Measurements from ENCODE around the gene DNAH7.

DNAH7 gene

DNA sequence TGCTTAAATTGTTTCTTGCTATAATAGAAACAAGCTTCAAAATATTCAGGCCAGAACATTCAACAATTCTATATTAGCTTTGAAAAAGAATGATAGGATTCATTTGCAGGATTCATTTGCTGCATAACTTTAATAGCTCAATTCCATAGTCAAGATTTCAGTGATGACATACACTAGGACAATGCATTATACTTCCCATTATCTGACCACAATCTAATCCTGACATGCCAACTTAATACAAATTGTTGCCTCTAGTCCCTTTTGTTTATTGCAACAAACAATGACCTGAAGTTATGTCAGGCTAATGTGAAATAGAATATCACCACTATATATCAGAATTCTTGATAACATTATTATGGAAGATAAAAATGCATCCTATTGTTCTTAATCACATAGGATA lies 169.4 kb downstream of the DNAH7 start:
- H3K27ac ChIP-seq, result no peak overlapping the region
- TF ChIP-seq, protein P1, sequence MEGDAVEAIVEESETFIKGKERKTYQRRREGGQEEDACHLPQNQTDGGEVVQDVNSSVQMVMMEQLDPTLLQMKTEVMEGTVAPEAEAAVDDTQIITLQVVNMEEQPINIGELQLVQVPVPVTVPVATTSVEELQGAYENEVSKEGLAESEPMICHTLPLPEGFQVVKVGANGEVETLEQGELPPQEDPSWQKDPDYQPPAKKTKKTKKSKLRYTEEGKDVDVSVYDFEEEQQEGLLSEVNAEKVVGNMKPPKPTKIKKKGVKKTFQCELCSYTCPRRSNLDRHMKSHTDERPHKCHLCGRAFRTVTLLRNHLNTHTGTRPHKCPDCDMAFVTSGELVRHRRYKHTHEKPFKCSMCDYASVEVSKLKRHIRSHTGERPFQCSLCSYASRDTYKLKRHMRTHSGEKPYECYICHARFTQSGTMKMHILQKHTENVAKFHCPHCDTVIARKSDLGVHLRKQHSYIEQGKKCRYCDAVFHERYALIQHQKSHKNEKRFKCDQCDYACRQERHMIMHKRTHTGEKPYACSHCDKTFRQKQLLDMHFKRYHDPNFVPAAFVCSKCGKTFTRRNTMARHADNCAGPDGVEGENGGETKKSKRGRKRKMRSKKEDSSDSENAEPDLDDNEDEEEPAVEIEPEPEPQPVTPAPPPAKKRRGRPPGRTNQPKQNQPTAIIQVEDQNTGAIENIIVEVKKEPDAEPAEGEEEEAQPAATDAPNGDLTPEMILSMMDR (conservative IDR thresholded peaks at IDR 0.05), result no peak

DNA sequence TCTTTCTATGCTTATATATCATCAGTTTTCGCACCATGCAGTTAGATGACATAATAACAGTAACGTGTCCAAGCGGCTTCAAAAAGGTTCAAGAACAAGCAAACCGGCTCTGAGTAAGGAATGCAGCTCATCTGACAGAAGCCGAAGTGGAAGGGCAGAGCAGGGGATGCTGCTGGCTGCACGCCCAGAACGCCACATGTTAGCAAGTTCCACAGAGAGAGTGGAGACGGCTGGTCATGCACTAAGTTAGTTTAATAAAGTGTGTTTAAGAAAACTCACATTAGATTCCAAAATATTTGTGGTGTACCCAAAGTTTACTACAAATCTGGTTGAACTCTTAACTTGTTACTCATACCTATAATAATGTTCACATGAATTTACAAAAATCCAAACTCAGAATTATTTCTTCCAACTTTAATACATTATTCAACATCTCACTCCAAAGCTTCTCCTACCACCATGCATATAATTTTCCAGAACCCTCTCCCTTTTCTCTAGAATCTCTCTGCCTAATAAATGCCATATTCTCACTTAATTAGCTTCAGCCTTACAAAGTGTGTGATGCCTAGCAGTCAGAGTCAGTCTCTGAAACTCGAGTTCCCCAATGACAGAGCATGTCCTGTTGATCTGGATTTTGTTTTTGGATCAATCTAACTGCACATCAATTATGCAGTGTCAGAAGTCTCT lies 170.0 kb downstream of the DNAH7 start:
- H3K27ac ChIP-seq, result no peak overlapping the region
- TF ChIP-seq, protein P1 (conservative IDR thresholded peaks at IDR 0.05), result no peak

DNA sequence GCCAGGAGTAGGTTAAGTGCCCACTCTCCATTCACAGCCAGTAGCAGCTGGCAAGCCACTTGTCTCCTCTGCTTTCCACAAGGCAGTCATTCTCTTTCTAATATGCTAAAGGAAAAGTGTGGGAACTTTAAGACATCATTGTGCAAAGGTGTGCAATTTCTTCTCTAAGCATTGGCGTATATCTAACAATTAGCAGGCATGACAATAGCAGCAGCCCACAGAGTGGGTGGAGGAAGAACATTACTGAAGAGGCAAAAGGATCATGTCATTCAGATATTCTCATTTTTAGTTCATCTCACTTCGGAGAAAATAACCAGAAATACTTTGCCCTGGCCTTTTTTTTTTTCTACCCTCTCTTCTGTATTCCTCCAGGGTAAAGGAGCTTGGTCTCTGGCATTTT lies 177.6 kb downstream of the DNAH7 start:
- no peak overlapping the region for H3K27ac ChIP-seq
- TF ChIP-seq, protein P1 (conservative IDR thresholded peaks at IDR 0.05), result no peak

DNA sequence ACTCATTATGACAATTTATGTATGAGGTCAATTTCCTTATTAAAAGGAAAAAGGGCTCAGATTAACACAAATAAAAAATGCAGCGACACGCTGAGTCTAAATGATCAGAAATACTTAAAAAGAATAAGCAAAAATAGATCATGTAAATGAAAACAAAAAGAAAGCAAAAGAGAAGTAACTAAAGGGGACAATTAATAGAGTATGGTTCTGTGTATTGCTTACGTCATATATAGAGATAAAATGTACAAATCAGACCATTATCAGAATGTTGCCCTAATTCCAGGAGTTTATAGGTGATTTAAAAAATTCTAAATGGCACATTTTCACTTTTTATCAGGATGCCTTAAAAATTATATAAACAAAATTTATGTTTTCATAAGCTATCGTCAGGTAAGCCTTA lies 189.5 kb downstream of the DNAH7 start:
- TF ChIP-seq, protein P1 (conservative IDR thresholded peaks at IDR 0.05), result no peak
- H3K27ac ChIP-seq, result no peak overlapping the region

DNA sequence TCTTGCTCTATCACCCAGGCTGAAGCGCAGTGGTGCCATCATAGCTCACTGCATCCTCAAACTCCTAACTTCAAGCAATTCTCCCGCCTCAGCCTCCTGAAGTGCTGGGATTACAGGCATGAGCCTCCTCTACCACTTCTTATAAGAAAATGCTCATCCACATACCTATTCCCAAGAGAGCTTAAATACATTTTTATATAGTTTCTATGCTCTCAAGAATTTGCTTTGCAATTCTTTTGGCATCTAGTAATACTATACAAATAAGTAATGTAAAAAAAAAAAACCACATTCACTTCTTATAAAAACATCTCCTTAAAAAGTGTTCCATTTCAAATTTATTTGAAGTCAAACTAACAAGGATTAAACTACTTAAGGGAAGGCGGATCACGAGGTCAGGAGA lies 197.3 kb downstream of the DNAH7 start:
- TF ChIP-seq, protein P1 (conservative IDR thresholded peaks at IDR 0.05), result no peak
- no peak overlapping the region for H3K27ac ChIP-seq

DNA sequence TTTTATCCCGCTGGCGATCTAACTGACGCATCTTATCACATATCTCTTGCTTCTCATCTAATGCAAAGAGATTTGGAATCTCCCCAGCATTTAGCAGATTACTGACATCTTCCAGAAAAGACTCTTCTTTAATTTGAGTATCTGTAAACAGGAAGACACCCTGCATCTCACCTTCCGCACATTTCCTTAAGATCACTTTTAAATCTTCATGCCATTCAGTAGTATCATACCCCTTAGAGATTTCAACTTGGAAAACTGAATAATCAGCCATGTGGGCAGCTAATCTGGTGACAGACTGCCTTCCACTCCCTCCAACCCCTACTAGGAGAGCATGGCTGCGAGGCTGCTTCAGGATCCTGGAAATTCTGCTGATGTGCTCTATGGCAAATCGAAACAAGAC lies 204.3 kb downstream of the DNAH7 start:
- H3K27ac ChIP-seq, result no peak overlapping the region
- TF ChIP-seq, protein P1 (conservative IDR thresholded peaks at IDR 0.05), result no peak

DNA sequence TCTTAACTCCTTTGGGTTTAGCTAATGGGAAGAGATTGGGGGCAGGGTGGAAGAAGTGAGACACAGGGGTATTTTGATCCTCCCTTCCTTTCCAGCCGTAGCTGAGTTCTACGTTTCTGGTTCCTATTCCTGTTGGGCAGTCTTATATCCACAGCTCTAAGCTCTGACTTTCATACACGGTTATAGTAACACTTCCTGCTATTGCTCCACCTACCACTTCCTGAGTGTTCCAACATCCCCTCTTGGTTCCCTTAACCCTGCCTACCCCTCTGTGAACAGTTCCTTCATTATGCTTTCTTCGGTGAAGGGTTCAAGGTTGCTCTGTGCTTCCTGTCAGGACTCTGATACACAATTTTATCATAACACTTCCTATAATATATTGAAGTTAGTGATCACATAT lies 205.1 kb downstream of the DNAH7 start:
- TF ChIP-seq, protein P1 (conservative IDR thresholded peaks at IDR 0.05), result no peak
- no peak overlapping the region for H3K27ac ChIP-seq
